ENCODE measurements around the gene TMEM150A. TPM values are rescaled to one million over a fixed set of nuclear protein-coding genes. Genes with fewer than 3 reads are reported as not detected.

The TMEM150A gene
- total RNA-seq, 1 donor from 2014 or later, result 9.2 TPM

DNA sequence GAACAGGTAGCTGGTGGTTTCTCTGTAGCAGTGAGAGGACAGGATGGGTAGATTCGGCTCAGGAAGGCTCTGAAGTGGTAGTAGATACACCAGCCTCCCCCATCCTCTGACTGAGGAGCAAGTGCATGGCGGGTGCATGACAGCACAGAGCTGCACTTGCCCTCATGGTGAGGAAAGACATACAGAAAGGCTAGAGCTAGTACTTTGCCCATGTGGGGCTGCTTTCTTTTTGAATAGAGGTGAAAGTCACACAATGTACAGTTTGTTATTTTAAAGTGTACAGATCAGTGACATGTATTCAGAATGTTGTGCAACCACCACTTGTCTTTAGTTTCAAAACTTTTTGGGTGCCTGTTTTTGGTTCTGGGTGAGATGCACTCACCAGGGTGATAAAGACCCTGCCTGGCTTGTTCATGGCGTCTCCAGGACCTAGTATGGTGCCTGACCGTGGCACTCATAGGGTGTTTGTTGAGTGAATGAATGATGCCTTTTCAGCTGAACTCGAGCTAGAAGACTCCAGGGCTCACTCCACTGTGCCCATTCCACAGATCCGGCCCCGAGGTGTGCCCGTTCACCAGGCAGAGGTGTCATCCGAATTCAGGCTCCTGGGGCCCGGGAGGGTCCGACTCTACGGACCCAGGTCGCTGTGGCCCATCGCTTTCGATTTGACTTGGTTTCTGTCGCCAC is 18.7 kb downstream of the TMEM150A start:
- Histone ChIP-seq H3K27me3 (ENCODE audit: control insufficient read depth, insufficient read depth, low read length) (no peaks in the 10 kb centered on the region), H3K36me3 (ENCODE audit: control insufficient read depth, insufficient read depth, low read length) (peaks cover 8% of the 10 kb centered on the region), H3K4me3 (ENCODE audit: low read depth, low read length) (no peak overlapping the region)
- TF ChIP-seq, protein P1, sequence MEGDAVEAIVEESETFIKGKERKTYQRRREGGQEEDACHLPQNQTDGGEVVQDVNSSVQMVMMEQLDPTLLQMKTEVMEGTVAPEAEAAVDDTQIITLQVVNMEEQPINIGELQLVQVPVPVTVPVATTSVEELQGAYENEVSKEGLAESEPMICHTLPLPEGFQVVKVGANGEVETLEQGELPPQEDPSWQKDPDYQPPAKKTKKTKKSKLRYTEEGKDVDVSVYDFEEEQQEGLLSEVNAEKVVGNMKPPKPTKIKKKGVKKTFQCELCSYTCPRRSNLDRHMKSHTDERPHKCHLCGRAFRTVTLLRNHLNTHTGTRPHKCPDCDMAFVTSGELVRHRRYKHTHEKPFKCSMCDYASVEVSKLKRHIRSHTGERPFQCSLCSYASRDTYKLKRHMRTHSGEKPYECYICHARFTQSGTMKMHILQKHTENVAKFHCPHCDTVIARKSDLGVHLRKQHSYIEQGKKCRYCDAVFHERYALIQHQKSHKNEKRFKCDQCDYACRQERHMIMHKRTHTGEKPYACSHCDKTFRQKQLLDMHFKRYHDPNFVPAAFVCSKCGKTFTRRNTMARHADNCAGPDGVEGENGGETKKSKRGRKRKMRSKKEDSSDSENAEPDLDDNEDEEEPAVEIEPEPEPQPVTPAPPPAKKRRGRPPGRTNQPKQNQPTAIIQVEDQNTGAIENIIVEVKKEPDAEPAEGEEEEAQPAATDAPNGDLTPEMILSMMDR (IDR thresholded peaks at IDR 0.05; ENCODE audit: insufficient read depth, low read length, severe bottlenecking), result no peak
- no peak for FAIRE-seq
- no peak for DNase-seq (ENCODE audit: low read depth)

DNA sequence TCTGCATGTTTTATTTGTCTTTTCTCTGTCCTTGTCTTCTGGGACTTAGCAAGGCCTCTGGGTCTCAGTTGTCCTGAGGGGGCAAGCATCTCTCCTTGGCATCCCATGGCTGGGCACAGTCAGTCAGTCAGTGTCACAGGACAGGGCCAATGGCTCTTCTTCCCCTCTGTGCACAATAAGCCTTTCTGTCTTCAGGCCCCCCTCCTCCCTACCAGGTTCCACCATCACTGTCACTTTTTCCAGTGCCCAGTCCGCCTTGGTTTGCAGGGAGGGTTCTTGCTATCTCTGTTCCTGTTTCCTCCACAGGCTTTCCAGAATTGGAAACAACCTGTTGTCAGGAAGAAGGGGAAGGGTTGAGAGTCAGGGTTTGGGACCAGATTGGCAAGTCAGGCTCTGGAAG is 20.0 kb downstream of the TMEM150A start:
- Histone ChIP-seq H3K27me3 (ENCODE audit: control insufficient read depth, insufficient read depth, low read length) (no peaks in the 10 kb centered on the region), H3K4me3 (ENCODE audit: low read depth, low read length) (no peak overlapping the region), H3K36me3 (ENCODE audit: control insufficient read depth, insufficient read depth, low read length) (peaks cover 8% of the 10 kb centered on the region)
- FAIRE-seq, result no peak
- TF ChIP-seq, protein P1 (IDR thresholded peaks at IDR 0.05; ENCODE audit: insufficient read depth, low read length, severe bottlenecking), result no peak
- DNase-seq (ENCODE audit: low read depth), result no peak

DNA sequence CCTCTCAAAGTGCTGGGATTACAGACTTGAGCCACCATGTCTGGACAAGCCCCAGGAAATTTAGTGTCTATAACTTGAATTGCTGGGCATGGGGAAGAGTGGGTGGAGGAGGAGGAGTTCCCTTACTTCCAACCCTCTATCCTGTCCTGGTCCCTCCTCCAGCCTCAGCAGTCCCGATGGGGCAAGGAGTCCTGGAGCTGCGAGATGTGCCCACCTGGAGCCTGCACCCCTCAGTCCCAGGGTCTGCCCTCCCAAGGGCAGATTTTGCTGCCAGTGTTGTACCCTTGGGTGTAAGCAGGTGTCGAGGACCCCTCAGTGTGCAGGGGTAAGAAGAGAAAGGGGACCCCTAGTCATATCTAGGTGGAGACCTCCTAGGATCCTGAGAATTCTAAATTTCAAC is 22.3 kb downstream of the TMEM150A start:
- TF ChIP-seq, protein P1 (IDR thresholded peaks at IDR 0.05; ENCODE audit: insufficient read depth, low read length, severe bottlenecking), result no peak
- Histone ChIP-seq H3K27me3 (ENCODE audit: control insufficient read depth, insufficient read depth, low read length) (no peaks in the 10 kb centered on the region), H3K4me3 (ENCODE audit: low read depth, low read length) (no peak overlapping the region), H3K36me3 (ENCODE audit: control insufficient read depth, insufficient read depth, low read length) (peaks cover 8% of the 10 kb centered on the region)
- no peak for DNase-seq (ENCODE audit: low read depth)
- no peak for FAIRE-seq

DNA sequence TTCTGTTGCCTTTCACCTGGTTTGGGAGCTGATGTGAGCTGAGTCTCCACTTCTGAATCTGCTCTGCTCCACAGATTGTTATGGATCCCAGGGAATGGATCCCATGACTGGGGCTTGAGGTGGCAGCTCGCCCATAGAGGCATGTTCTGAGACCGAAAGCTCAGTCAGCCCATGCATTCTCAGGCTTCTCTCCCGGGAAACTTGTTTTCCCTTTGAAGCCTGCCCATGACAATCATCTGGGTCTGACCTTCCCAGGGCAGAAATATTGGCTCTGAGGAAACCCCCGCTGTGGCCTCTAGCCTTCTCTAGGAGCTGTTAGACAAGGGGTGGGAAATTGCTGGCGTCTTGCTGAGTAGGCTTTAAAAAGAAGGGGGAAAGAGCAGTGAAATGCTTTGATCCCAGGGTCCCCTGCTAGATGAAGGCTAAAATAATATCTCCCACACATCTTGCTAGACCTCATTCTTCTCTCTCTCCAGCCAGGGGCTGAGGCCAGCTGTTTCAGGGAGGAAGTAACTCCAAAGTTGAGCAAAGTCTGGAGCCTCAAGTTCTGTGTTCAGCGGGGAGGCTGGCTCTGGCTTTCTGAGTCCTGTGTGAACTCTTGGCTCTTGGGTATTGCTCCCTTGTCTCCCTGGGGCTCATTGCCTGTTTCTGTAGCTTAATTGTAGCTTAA is 23.1 kb downstream of the TMEM150A start:
- FAIRE-seq (no peak), DNase-seq (ENCODE audit: low read depth) (no peak)
- Histone ChIP-seq H3K36me3 (ENCODE audit: control insufficient read depth, insufficient read depth, low read length) (peaks cover 8% of the 10 kb centered on the region), H3K27me3 (ENCODE audit: control insufficient read depth, insufficient read depth, low read length) (no peaks in the 10 kb centered on the region), H3K4me3 (ENCODE audit: low read depth, low read length) (peak overlapping the region; percentile 72)
- TF ChIP-seq, protein P1 (IDR thresholded peaks at IDR 0.05; ENCODE audit: insufficient read depth, low read length, severe bottlenecking), result no peak

DNA sequence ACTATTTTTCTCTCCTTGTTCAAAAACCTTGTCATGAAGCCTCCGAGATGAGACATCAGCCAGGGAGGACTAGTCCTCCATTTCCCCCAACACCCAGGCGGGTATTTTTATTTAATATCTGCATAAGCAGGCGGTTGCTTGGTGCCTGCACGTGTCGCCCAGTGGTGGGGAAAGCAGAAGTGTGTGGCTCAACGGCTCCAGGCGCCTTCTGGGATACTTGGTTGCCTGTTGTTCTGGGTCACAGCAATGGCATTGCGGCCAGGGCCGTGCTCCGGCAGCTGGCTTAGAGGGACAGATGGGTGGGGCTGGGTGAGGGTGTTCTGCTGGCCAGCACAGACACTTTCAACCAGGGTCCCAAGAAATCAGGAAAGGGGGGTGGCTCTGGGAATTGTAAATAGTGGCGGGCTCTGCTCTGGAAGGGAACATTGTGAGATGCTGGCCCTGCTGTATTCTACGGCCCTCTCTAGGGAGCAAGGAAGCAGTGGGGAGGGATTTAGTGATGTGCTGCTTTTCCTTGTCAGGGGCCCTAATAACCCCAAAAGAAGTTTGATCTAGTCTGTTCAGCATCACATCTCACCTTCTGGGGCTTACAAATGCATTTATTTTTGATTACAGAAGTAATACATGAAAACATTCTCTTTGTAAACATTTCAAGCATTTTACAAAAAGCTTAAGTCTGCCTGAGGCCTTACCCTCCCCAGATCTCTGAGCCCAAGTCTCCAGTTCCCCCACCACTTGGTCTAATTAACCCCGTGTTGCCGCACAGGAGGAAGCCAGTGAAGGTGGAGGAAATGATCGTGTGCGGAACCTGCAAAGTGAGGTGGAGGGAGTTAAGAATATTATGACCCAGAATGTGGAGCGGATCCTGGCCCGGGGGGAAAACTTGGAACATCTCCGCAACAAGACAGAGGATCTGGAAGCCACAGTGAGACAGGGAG is 24.0 kb downstream of the TMEM150A start:
- H3K4me3 ChIP-seq (ENCODE audit: low read depth, low read length), result peak overlapping the region; percentile 72
- FAIRE-seq (no peak), DNase-seq (ENCODE audit: low read depth) (no peak)
- TF ChIP-seq, protein P1 (IDR thresholded peaks at IDR 0.05; ENCODE audit: insufficient read depth, low read length, severe bottlenecking), result no peak
- peaks cover 8% of the 10 kb centered on the region for H3K36me3 ChIP-seq (ENCODE audit: control insufficient read depth, insufficient read depth, low read length)
- no peaks in the 10 kb centered on the region for H3K27me3 ChIP-seq (ENCODE audit: control insufficient read depth, insufficient read depth, low read length)

Data from bronchial epithelial cell (primary cell).